RWPE2 (cell line): Measurements from ENCODE around the gene CC2D2B.
A peak's percentile ranks its signal among the peaks of the same experiment; 100 is the strongest.

ENCODE experiments used
- ATAC-seq: fragments of 200-7000 bp; cut with Tn5 transposase; 3 replicates; pipeline ENCODE4 v1.9.1; 2021; ENCODE audit warnings: low read depth
- DNase-seq: peaks from one replicate; pipeline ENCODE4 v3.0.0-alpha.2; 2020; ENCODE audit warnings: low spot score
- H3K27ac ChIP-seq: fragments of 450-650 bp; 2 replicates; pipeline ENCODE4 v1.5.1; 2017; ENCODE audit warnings: mild to moderate bottlenecking; ENCODE audit not compliant: poor library complexity, severe bottlenecking
- H3K27me3 ChIP-seq: fragments of 250-450 bp; sonication (Bioruptor Pico); 2 replicates; pipeline ENCODE4 v1.5.1; 2021; ENCODE audit warnings: mild to moderate bottlenecking, moderate library complexity; ENCODE audit not compliant: insufficient read depth, poor library complexity, severe bottlenecking
- H3K36me3 ChIP-seq: fragments of 250-450 bp; sonication (Bioruptor Pico); 2 replicates; pipeline ENCODE4 v1.5.1; 2020; ENCODE audit warnings: low read depth, mild to moderate bottlenecking, moderate library complexity
- H3K4me1 ChIP-seq: fragments of 250-450 bp; sonication (Bioruptor Pico); 2 replicates; pipeline ENCODE4 v1.5.1; 2021; ENCODE audit warnings: mild to moderate bottlenecking, moderate library complexity; ENCODE audit not compliant: insufficient read depth, poor library complexity, severe bottlenecking
- H3K4me3 ChIP-seq: fragments of 250-450 bp; sonication (Bioruptor Pico); 2 replicates; pipeline ENCODE4 v1.5.1; 2021; ENCODE audit warnings: mild to moderate bottlenecking, moderate library complexity; ENCODE audit not compliant: severe bottlenecking
- H3K9me3 ChIP-seq: fragments of 250-450 bp; sonication (Bioruptor Pico); 2 replicates; pipeline ENCODE4 v1.5.1; 2021; ENCODE audit warnings: mild to moderate bottlenecking, moderate library complexity; ENCODE audit not compliant: severe bottlenecking
- CTCF ChIP-seq: fragments of 450-650 bp; IDR thresholded peaks from one replicate; pipeline ENCODE4 v1.5.1; 2017; ENCODE audit warnings: mild to moderate bottlenecking, moderate library complexity; ENCODE audit not compliant: poor library complexity, severe bottlenecking

The CC2D2B gene

GRCh38 chr10:96022739-96023138 is 115.0 kb downstream of the CC2D2B start:
- H3K9me3 ChIP-seq: no peaks in the 10 kb centered on the region
- H3K4me1 ChIP-seq: no peaks in the 10 kb centered on the region
- no peak overlapping the region for H3K27ac ChIP-seq
- DNase-seq (no peak), ATAC-seq (no peak)
- no peaks in the 10 kb centered on the region for H3K27me3 ChIP-seq
- H3K4me3 ChIP-seq: no peak overlapping the region
- no peaks in the 10 kb centered on the region for H3K36me3 ChIP-seq
- no peak for TF ChIP-seq CTCF

GRCh38 chr10:96023168-96023567 is 115.4 kb downstream of the CC2D2B start:
- no peak for DNase-seq
- Histone ChIP-seq H3K9me3 (no peaks in the 10 kb centered on the region), H3K4me3 (no peak overlapping the region), H3K27me3 (no peaks in the 10 kb centered on the region), H3K27ac (no peak overlapping the region), H3K4me1 (no peaks in the 10 kb centered on the region), H3K36me3 (no peaks in the 10 kb centered on the region)
- no peak for TF ChIP-seq CTCF
- no peak for ATAC-seq

- DNase-seq (no peak), ATAC-seq (peak; percentile 44; the same call in 1 of the 3 replicates)
- TF ChIP-seq CTCF: no peak
- no peaks in the 10 kb centered on the region for H3K9me3 ChIP-seq
- no peak overlapping the region for H3K27ac ChIP-seq
- H3K27me3 ChIP-seq: no peaks in the 10 kb centered on the region
- H3K4me1 ChIP-seq: no peaks in the 10 kb centered on the region
- H3K36me3 ChIP-seq: no peaks in the 10 kb centered on the region
- H3K4me3 ChIP-seq: no peak overlapping the region
Observed at GRCh38 chr10:96025566-96025965, 117.8 kb downstream of the CC2D2B start.

- Histone ChIP-seq H3K4me3 (no peak overlapping the region), H3K27ac (no peak overlapping the region), H3K27me3 (no peaks in the 10 kb centered on the region), H3K4me1 (no peaks in the 10 kb centered on the region), H3K9me3 (no peaks in the 10 kb centered on the region), H3K36me3 (no peaks in the 10 kb centered on the region)
- TF ChIP-seq CTCF: no peak
- ATAC-seq (no peak), DNase-seq (no peak)
Observed at GRCh38 chr10:96034625-96035024, 126.8 kb downstream of the CC2D2B start.

- TF ChIP-seq CTCF: no peak
- H3K27me3 ChIP-seq: no peaks in the 10 kb centered on the region
- no peaks in the 10 kb centered on the region for H3K36me3 ChIP-seq
- no peaks in the 10 kb centered on the region for H3K9me3 ChIP-seq
- H3K4me1 ChIP-seq: peaks cover 6% of the 10 kb centered on the region
- H3K27ac ChIP-seq: no peak overlapping the region
- no peak overlapping the region for H3K4me3 ChIP-seq
- DNase-seq (no peak), ATAC-seq (no peak)
Observed at GRCh38 chr10:96038476-96039387, 131.0 kb downstream of the CC2D2B start.
